ENCODE measurements around the gene ZNF354B. TPM values are rescaled to one million over a fixed set of nuclear protein-coding genes. Genes with fewer than 3 reads are reported as not detected.

ZNF354B gene
- polyA plus RNA-seq, 1 of the 3 experiments (the other 2 are of a cell fraction), result 7.1 TPM

- Histone ChIP-seq H3F3A (replicated peaks; ENCODE audit: insufficient read depth) (no peaks in the 10 kb centered on the region), H4K20me1 (ENCODE audit: insufficient read depth) (no peaks in the 10 kb centered on the region), H3K27me3 (ENCODE audit: insufficient read depth) (no peaks in the 10 kb centered on the region), H3K27ac (ENCODE audit: low read depth in 2 of 2, low read length in 1 of 2) (peak within 1 kb of the TSS in 1 of 2 experiments; percentile 86; a peak in 2 of 4 replicates), H3K4me1 (ENCODE audit: control insufficient read depth in 1 of 2, insufficient read depth in 2 of 2, low read depth in 1 of 2, low read length in 1 of 2) (no peaks in the 10 kb centered on the region), H3K36me3 (replicated peaks in 1 of 2; ENCODE audit: control insufficient read depth in 1 of 2, insufficient read depth in 2 of 2, low read length in 1 of 2) (peaks cover 0 to 3% of the 10 kb centered on the region in 2 experiments), H3K79me2 (ENCODE audit: insufficient read depth) (no peaks in the 10 kb centered on the region), H2AFZ (ENCODE audit: low read depth) (peak within 1 kb of the TSS; percentile 93; the same call in 1 of the 2 replicates), H3K4me2 (peak within 1 kb of the TSS; percentile 73), H3K4me3 (ENCODE audit: low read depth in 2 of 2, low read length in 1 of 2) (peak within 1 kb of the TSS; percentile 71 to 73), H3K9ac (peak within 1 kb of the TSS; percentile 65), H3K9me2 (no peaks in the 10 kb centered on the region), H3K9me3 (no peaks in the 10 kb centered on the region)
- ChIA-PET POLR2A (interaction anchor here (0.5 to 2.1 kb wide), 5 partner anchors 36 to 270 kb away, joined by 3 to 8 read pairs (median 5); partner anchors contain the start of genes ZNF354B, ZNF354C, ZNF454 and ZNF879), CTCF (interaction anchor here (0.9 to 1.3 kb wide), 4 partner anchors 32 to 306 kb away, joined by 3 read pairs; partner anchors contain the start of genes COL23A1 and ZNF354B)
- peak; percentile 89 for DNase-seq
- 9% methylated on average over 33 of the region's 79 CpGs for WGBS (ENCODE audit: low lambda C conversion rate)
- TF ChIP-seq SIN3A (IDR thresholded peaks at IDR 0.05; ENCODE audit: borderline replicate concordance, low read depth, low read length), result no peak
- no peak for TF ChIP-seq GABPA (IDR thresholded peaks at IDR 0.05; ENCODE audit: low read depth)
- TF ChIP-seq TCF12 (IDR thresholded peaks at IDR 0.05), result no peak
- no peak for TF ChIP-seq FOXJ3 (CRISPR knock-in tag; IDR thresholded peaks at IDR 0.05)
- TF ChIP-seq MXI1 (IDR thresholded peaks at IDR 0.05; ENCODE audit: low read depth, low read length), result peak; percentile 52; the same call in 1 of the 2 replicates
- no peak for TF ChIP-seq USF1 (IDR thresholded peaks at IDR 0.05; ENCODE audit: borderline replicate concordance, low read depth)
- TF ChIP-seq ELF1 (IDR thresholded peaks at IDR 0.05), result no peak
- TF ChIP-seq CHD2 (IDR thresholded peaks at IDR 0.05; ENCODE audit: low read length, partially characterized antibody), result peak; percentile 72
- no peak for TF ChIP-seq FOSL2 (IDR thresholded peaks at IDR 0.05; ENCODE audit: borderline replicate concordance, low read depth)
- no peak for TF ChIP-seq GATA2 (CRISPR knock-in tag; IDR thresholded peaks at IDR 0.05)
- no peak for TF ChIP-seq RFX5 (IDR thresholded peaks at IDR 0.05; ENCODE audit: low read length)
- TF ChIP-seq TAF1 (IDR thresholded peaks at IDR 0.05; ENCODE audit: borderline replicate concordance, low read depth, low read length), result no peak
- TF ChIP-seq MEF2A (IDR thresholded peaks at IDR 0.05; ENCODE audit: borderline replicate concordance, low read depth), result no peak
- no peak for TF ChIP-seq MAX (IDR thresholded peaks at IDR 0.05; ENCODE audit: low read depth)
- no peak for TF ChIP-seq RXRA (IDR thresholded peaks at IDR 0.05; ENCODE audit: borderline replicate concordance, low read depth)
- TF ChIP-seq EP300 (IDR thresholded peaks at IDR 0.05; ENCODE audit: borderline replicate concordance in 1 of 2, low read depth in 1 of 2, low read length in 1 of 2), result no peak
- TF ChIP-seq NRF1 (IDR thresholded peaks at IDR 0.05; ENCODE audit: low read depth, low read length), result no peak
- TF ChIP-seq RCOR1 (IDR thresholded peaks at IDR 0.05; ENCODE audit: low read length), result peak; percentile 20; the same call in 1 of the 2 replicates
- no peak for TF ChIP-seq EZH2phosphoT487 (IDR thresholded peaks at IDR 0.05; ENCODE audit: borderline replicate concordance, low read depth)
- no peak for TF ChIP-seq USF2 (IDR thresholded peaks at IDR 0.05; ENCODE audit: borderline replicate concordance, low read depth, low read length)
- TF ChIP-seq, protein P1, sequence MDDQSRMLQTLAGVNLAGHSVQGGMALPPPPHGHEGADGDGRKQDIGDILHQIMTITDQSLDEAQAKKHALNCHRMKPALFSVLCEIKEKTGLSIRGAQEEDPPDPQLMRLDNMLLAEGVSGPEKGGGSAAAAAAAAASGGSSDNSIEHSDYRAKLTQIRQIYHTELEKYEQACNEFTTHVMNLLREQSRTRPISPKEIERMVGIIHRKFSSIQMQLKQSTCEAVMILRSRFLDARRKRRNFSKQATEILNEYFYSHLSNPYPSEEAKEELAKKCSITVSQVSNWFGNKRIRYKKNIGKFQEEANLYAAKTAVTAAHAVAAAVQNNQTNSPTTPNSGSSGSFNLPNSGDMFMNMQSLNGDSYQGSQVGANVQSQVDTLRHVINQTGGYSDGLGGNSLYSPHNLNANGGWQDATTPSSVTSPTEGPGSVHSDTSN (IDR thresholded peaks at IDR 0.05), result no peak
- TF ChIP-seq, protein P2, sequence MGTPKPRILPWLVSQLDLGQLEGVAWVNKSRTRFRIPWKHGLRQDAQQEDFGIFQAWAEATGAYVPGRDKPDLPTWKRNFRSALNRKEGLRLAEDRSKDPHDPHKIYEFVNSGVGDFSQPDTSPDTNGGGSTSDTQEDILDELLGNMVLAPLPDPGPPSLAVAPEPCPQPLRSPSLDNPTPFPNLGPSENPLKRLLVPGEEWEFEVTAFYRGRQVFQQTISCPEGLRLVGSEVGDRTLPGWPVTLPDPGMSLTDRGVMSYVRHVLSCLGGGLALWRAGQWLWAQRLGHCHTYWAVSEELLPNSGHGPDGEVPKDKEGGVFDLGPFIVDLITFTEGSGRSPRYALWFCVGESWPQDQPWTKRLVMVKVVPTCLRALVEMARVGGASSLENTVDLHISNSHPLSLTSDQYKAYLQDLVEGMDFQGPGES (IDR thresholded peaks at IDR 0.05; ENCODE audit: low read depth, low read length), result no peak
- TF ChIP-seq RAD21 (IDR thresholded peaks at IDR 0.05; ENCODE audit: low read length), result no peak
- no peak for TF ChIP-seq YY1 (IDR thresholded peaks at IDR 0.05; ENCODE audit: low read depth)
- peak; percentile 51; the same call in 1 of the 2 replicates for TF ChIP-seq POLR2AphosphoS5 (IDR thresholded peaks at IDR 0.05; ENCODE audit: low read depth, low read length)
- TF ChIP-seq, protein P3, sequence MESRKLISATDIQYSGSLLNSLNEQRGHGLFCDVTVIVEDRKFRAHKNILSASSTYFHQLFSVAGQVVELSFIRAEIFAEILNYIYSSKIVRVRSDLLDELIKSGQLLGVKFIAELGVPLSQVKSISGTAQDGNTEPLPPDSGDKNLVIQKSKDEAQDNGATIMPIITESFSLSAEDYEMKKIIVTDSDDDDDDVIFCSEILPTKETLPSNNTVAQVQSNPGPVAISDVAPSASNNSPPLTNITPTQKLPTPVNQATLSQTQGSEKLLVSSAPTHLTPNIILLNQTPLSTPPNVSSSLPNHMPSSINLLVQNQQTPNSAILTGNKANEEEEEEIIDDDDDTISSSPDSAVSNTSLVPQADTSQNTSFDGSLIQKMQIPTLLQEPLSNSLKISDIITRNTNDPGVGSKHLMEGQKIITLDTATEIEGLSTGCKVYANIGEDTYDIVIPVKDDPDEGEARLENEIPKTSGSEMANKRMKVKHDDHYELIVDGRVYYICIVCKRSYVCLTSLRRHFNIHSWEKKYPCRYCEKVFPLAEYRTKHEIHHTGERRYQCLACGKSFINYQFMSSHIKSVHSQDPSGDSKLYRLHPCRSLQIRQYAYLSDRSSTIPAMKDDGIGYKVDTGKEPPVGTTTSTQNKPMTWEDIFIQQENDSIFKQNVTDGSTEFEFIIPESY (IDR thresholded peaks at IDR 0.05; ENCODE audit: borderline replicate concordance, low read depth), result 0 out of 2 replicates have a peak, but pooled peaks have one; percentile 23
- TF ChIP-seq NFIC (IDR thresholded peaks at IDR 0.05; ENCODE audit: borderline replicate concordance), result no peak
Observed at GRCh38 chr5:178895615-178896571, 36.1 kb downstream of the ZNF354B start, which contains the start of gene ZFP2. Gene ZFP2, plus strand, starts transcription at chr5:178895913. Its CDS starts 35,401 bp downstream, at chr5:178931314.

Data from SK-N-SH (cell line).